Naive thymus-derived CD4-positive, alpha-beta T cell (primary cell): Measurements from ENCODE around the gene GNAO1. TPM values are rescaled to one million over a fixed set of nuclear protein-coding genes. Genes with fewer than 3 reads are reported as not detected.

Experiments
- ATAC-seq: fragments of 150-1000 bp; cut with Tn5 transposase; 2 replicates; pipeline ENCODE4 v1.10.0; 2021; ENCODE audit warnings: mild to moderate bottlenecking, moderate library complexity
- CTCF ChIA-PET: fragments of 350-600 bp; sonication (Branson Sonifier 250); formaldehyde crosslinking; loops from one replicate; lab custom pipeline; 2021; ENCODE audit warnings: antibody characterized with exemption; lab: Charles Lee
- POLR2A ChIA-PET: fragments of 350-600 bp; sonication (Branson Sonifier 250); formaldehyde crosslinking; loops from one replicate; lab custom pipeline; 2021; ENCODE audit warnings: antibody characterized with exemption, inconsistent platforms; lab: Charles Lee
- DNase-seq, 9 donors: peaks; one replicate each; pipeline versions ENCODE4 v3.0.0 to v3.0.0-alpha.2; 2020 to 2022; ENCODE audit warnings: mixed read lengths in 1 of 9
- H3K27ac ChIP-seq: one replicate; pipeline ENCODE4 v1.7.0; 2013; ENCODE audit warnings: mild to moderate bottlenecking, low read depth, low read length, moderate library complexity
- H3K27me3 ChIP-seq, 2 donors: one replicate each; pipeline ENCODE4 v1.7.0; 2013; ENCODE audit warnings: low read length in 2 of 2, mild to moderate bottlenecking in 2 of 2, moderate library complexity in 2 of 2; ENCODE audit not compliant: control insufficient read depth in 2 of 2, insufficient read depth in 2 of 2
- H3K36me3 ChIP-seq, 3 experiments: 1 replicate in 2 of 3; 2 replicates in 1 of 3; pipeline ENCODE4 v1.7.0; 2013; ENCODE audit warnings: low read length in 3 of 3, mild to moderate bottlenecking in 3 of 3, moderate library complexity in 1 of 3; ENCODE audit not compliant: insufficient read depth in 3 of 3, control insufficient read depth in 2 of 3
- H3K4me1 ChIP-seq, 2 donors: one replicate each; pipeline ENCODE4 v1.7.0; 2013; ENCODE audit warnings: low read length in 2 of 2, mild to moderate bottlenecking in 2 of 2, moderate library complexity in 1 of 2; ENCODE audit not compliant: control insufficient read depth in 2 of 2, insufficient read depth in 2 of 2
- H3K4me3 ChIP-seq: 2 replicates; pipeline ENCODE4 v1.7.0; 2013; ENCODE audit warnings: mild to moderate bottlenecking, low read length
- H3K9me3 ChIP-seq, 3 experiments: 1 replicate in 2 of 3; 2 replicates in 1 of 3; pipeline ENCODE4 v1.7.0; 2013; ENCODE audit warnings: low read length in 3 of 3; ENCODE audit not compliant: control insufficient read depth in 2 of 3
- H3K27ac Mint-ChIP-seq, 9 donors: one replicate each; pipeline ENCODE4 v1.8.0; 2020 to 2022; ENCODE audit warnings: mixed read lengths in 9 of 9, mild to moderate bottlenecking in 8 of 9, moderate library complexity in 5 of 9, inconsistent platforms in 2 of 9
- H3K27me3 Mint-ChIP-seq, 5 donors: one replicate each; pipeline ENCODE4 v1.8.0; 2021 to 2022; ENCODE audit warnings: mixed read lengths in 5 of 5, mild to moderate bottlenecking in 1 of 5
- H3K36me3 Mint-ChIP-seq, 5 donors: one replicate each; pipeline ENCODE4 v1.8.0; 2020 to 2022; ENCODE audit warnings: mixed read lengths in 5 of 5, mild to moderate bottlenecking in 3 of 5, inconsistent platforms in 1 of 5
- H3K4me1 Mint-ChIP-seq, 7 donors: one replicate each; pipeline ENCODE4 v1.8.0; 2020 to 2022; ENCODE audit warnings: mixed read lengths in 7 of 7, mild to moderate bottlenecking in 3 of 7, inconsistent platforms in 1 of 7
- H3K4me3 Mint-ChIP-seq, 10 donors: one replicate each; pipeline ENCODE4 v1.8.0; 2020 to 2022; ENCODE audit warnings: mild to moderate bottlenecking in 10 of 10, mixed read lengths in 10 of 10, moderate library complexity in 6 of 10, inconsistent platforms in 2 of 10
- H3K9me3 Mint-ChIP-seq, 11 donors: one replicate each; pipeline ENCODE4 v1.8.0; 2020 to 2022; ENCODE audit warnings: mixed read lengths in 11 of 11, mild to moderate bottlenecking in 4 of 11, inconsistent platforms in 1 of 11, moderate library complexity in 1 of 11
- intact Hi-C, 2 donors: fragments of 100-400 bp; cut with micrococcal nuclease; formaldehyde crosslinking; loops; one replicate each; pipeline ENCODE4 v1.15.1; 2023
- polyA plus RNA-seq, 2 donors: library from polyadenylated mRNA; unstranded; fragments of 300-500 nt; fragmentation: Illumina TruSeq; gene quantifications; one replicate each; pipeline ENCODE4 v1.2.3, GENCODE V29; 2021
- total RNA-seq, 6 experiments: library from RNA in 5 of 6; stranded (reverse) in 5 of 6; gene quantifications; 1 replicate in 5 of 6; 2 replicates in 1 of 6; pipeline ENCODE4 v1.2.3 and lab custom pipeline; 2021 to 2026

The GNAO1 gene
- total and polyA plus RNA-seq, 7 experiments from 2014 or later = 0.43 to 5.4 (median 0.80) TPM; not detected in 2

- no peak overlapping the region for H3K4me3 Mint-ChIP-seq
- H3K27me3 ChIP-seq = no peaks in the 10 kb centered on the region
- ChIA-PET POLR2A (no interaction called here), CTCF (no interaction called here)
- intact Hi-C loops = loop anchor here in 1 of 2 donors (10.0 kb wide), 1 partner anchor 50 kb away; no protein-coding TSS in a partner anchor
- ATAC-seq = no peak
- no peak overlapping the region for H3K27ac Mint-ChIP-seq
- no peak for DNase-seq
- H3K36me3 Mint-ChIP-seq = peaks cover 0 to 6% (median 0%) of the 10 kb centered on the region in 5 donors
- no peaks in the 10 kb centered on the region for H3K36me3 ChIP-seq
- H3K27me3 Mint-ChIP-seq = peaks cover 14 to 47% (median 18%) of the 10 kb centered on the region in 5 donors
- H3K9me3 Mint-ChIP-seq = peaks cover 0 to 14% (median 0%) of the 10 kb centered on the region in 11 donors
- no peaks in the 10 kb centered on the region for H3K9me3 ChIP-seq
- peaks cover 0 to 26% of the 10 kb centered on the region in 2 donors for H3K4me1 ChIP-seq
- no peak overlapping the region for H3K4me3 ChIP-seq
- H3K27ac ChIP-seq = no peak overlapping the region
- peaks cover 7 to 25% (median 13%) of the 10 kb centered on the region in 7 donors for H3K4me1 Mint-ChIP-seq
Measured at GRCh38 chr16:56275076-56275475, 83.8 kb downstream of the GNAO1 start.

GRCh38 chr16:56275801-56276200 is 84.5 kb downstream of the GNAO1 start:
- intact Hi-C loops = loop anchor here in 1 of 2 donors (10.0 kb wide), 1 partner anchor 51 kb away; no protein-coding TSS in a partner anchor
- H3K9me3 ChIP-seq = no peaks in the 10 kb centered on the region
- CTCF ChIA-PET = no interaction called here
- H3K36me3 ChIP-seq = no peaks in the 10 kb centered on the region
- ATAC-seq (no peak), DNase-seq (no peak)
- H3K4me3 Mint-ChIP-seq = no peak overlapping the region
- peaks cover 14 to 42% (median 18%) of the 10 kb centered on the region in 5 donors for H3K27me3 Mint-ChIP-seq
- H3K4me1 Mint-ChIP-seq = peaks cover 7 to 31% (median 13%) of the 10 kb centered on the region in 7 donors
- no peak overlapping the region for H3K4me3 ChIP-seq
- peaks cover 0 to 14% (median 0%) of the 10 kb centered on the region in 11 donors for H3K9me3 Mint-ChIP-seq
- no peak overlapping the region for H3K27ac Mint-ChIP-seq
- POLR2A ChIA-PET = no interaction called here
- no peaks in the 10 kb centered on the region for H3K27me3 ChIP-seq
- peaks cover 0 to 29% of the 10 kb centered on the region in 2 donors for H3K4me1 ChIP-seq
- peaks cover 0 to 6% (median 0%) of the 10 kb centered on the region in 5 donors for H3K36me3 Mint-ChIP-seq
- no peak overlapping the region for H3K27ac ChIP-seq

DNA sequence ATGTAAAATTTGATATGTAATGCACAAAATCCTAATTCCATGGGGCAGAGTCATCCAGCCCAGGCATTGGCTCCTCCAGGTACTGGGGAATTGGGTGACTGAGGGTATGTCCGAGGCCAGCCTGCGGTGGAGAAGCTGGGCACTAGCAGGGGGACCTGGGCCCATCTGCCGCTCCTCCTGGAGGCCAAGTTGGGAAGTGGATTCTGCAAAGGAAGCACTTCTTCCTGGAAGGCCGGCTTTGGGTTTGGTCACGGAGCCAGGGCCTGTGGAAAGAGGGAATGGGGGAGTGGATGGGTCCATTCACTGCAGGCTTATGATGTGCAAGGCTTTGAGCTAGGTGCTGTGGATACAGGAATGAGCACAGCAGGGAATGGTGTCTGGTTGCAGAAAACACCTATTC is 85.8 kb downstream of the GNAO1 start:
- Histone ChIP-seq H3K9me3 (no peaks in the 10 kb centered on the region), H3K4me3 (no peak overlapping the region), H3K27ac (no peak overlapping the region), H3K27me3 (no peaks in the 10 kb centered on the region), H3K36me3 (no peaks in the 10 kb centered on the region), H3K4me1 (peaks cover 0 to 29% of the 10 kb centered on the region in 2 donors)
- ChIA-PET POLR2A (no interaction called here), CTCF (interaction anchor here (0.6 kb wide), 1 partner anchor 56 kb away, joined by 3 read pairs; no protein-coding TSS in a partner anchor)
- intact Hi-C loops = loop anchor here in 1 of 2 donors (10.0 kb wide), 1 partner anchor 52 kb away; no protein-coding TSS in a partner anchor
- DNase-seq (no peak), ATAC-seq (no peak)
- Mint-ChIP-seq H3K36me3 (peaks cover 0 to 6% (median 0%) of the 10 kb centered on the region in 5 donors), H3K9me3 (peaks cover 0 to 14% (median 0%) of the 10 kb centered on the region in 11 donors), H3K4me1 (peaks cover 7 to 38% (median 13%) of the 10 kb centered on the region in 7 donors), H3K4me3 (no peak overlapping the region), H3K27ac (peak overlapping the region in 1 of 9 donors; percentile 67), H3K27me3 (peaks cover 14 to 38% (median 18%) of the 10 kb centered on the region in 5 donors)

DNA sequence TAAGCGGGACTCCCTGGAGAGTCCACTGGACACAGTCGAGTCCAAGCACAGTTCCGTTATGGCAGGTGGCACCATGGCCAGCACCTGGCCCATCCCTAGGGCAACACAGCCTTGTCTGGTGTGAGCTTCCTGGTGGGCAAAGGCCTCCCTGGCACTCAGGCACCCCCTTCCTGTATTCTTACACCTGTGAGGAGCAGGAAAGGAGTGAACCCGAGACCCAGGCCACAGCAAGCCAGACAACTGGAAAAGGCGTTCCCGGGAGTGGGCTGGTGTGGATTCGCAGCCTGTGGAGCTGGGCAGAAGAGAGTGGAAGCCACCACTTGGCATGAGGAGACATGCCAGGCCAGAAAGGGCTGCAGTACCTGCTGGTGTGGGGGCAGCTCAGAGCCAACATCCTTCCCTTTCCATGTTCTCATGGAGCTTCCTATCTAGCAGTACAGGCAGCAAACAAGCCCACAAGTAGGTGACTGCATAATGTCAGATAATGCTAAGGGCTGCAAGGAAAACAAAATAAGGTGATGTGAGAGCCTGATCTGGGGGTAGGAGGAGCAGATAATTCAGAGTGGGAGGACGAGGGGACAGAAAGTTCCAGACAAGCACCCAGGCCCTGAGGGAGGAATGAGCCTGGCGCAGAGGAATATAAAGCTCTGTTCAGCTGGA is 87.0 kb downstream of the GNAO1 start:
- Mint-ChIP-seq H3K4me3 (peak overlapping the region in 1 of 10 donors; percentile 74), H3K27ac (peak overlapping the region in 1 of 9 donors; percentile 82), H3K27me3 (peaks cover 14 to 31% (median 18%) of the 10 kb centered on the region in 5 donors), H3K36me3 (peaks cover 0 to 6% (median 0%) of the 10 kb centered on the region in 5 donors), H3K4me1 (peaks cover 7 to 38% (median 13%) of the 10 kb centered on the region in 7 donors), H3K9me3 (peaks cover 0 to 14% (median 0%) of the 10 kb centered on the region in 11 donors)
- Histone ChIP-seq H3K27ac (no peak overlapping the region), H3K36me3 (no peaks in the 10 kb centered on the region), H3K27me3 (no peaks in the 10 kb centered on the region), H3K4me3 (peak overlapping the region; percentile 40), H3K9me3 (no peaks in the 10 kb centered on the region), H3K4me1 (peaks cover 0 to 29% of the 10 kb centered on the region in 2 donors)
- intact Hi-C loops = loop anchor here in 1 of 2 donors (10.0 kb wide), 1 partner anchor 54 kb away; no protein-coding TSS in a partner anchor
- POLR2A ChIA-PET = no interaction called here
- no peak for DNase-seq
- CTCF ChIA-PET = no interaction called here
- no peak for ATAC-seq

GRCh38 chr16:56279132-56279531 is 87.8 kb downstream of the GNAO1 start:
- intact Hi-C loops = loop anchor here in 1 of 2 donors (10.0 kb wide), 1 partner anchor 54 kb away; no protein-coding TSS in a partner anchor
- CTCF ChIA-PET = no interaction called here
- H3K27me3 ChIP-seq = no peaks in the 10 kb centered on the region
- peaks cover 0 to 29% of the 10 kb centered on the region in 2 donors for H3K4me1 ChIP-seq
- peaks cover 0 to 3% (median 0%) of the 10 kb centered on the region in 5 donors for H3K36me3 Mint-ChIP-seq
- no peak overlapping the region for H3K27ac ChIP-seq
- H3K9me3 Mint-ChIP-seq = peaks cover 0 to 11% (median 0%) of the 10 kb centered on the region in 11 donors
- peak overlapping the region in 2 of 10 donors; percentile 59 to 74 for H3K4me3 Mint-ChIP-seq
- H3K4me1 Mint-ChIP-seq = peaks cover 7 to 38% (median 13%) of the 10 kb centered on the region in 7 donors
- POLR2A ChIA-PET = no interaction called here
- no peaks in the 10 kb centered on the region for H3K9me3 ChIP-seq
- peak; percentile 79 for ATAC-seq
- H3K36me3 ChIP-seq = no peaks in the 10 kb centered on the region
- peak in 2 of 9 donors; percentile 16 to 44 for DNase-seq
- H3K4me3 ChIP-seq = peak overlapping the region; percentile 40
- H3K27ac Mint-ChIP-seq = peak overlapping the region in 4 of 9 donors; percentile 22 to 82 (median 56)
- peaks cover 11 to 24% (median 12%) of the 10 kb centered on the region in 5 donors for H3K27me3 Mint-ChIP-seq

- POLR2A ChIA-PET = no interaction called here
- H3K9me3 ChIP-seq = no peaks in the 10 kb centered on the region
- H3K27me3 Mint-ChIP-seq = peaks cover 3 to 16% (median 4%) of the 10 kb centered on the region in 5 donors
Measured at GRCh38 chr16:56279914-56280313, 88.6 kb downstream of the GNAO1 start.

More at GRCh38 chr16:56279914-56280313, 88.6 kb downstream of the GNAO1 start:
- no peaks in the 10 kb centered on the region for H3K36me3 ChIP-seq
- H3K27ac ChIP-seq = no peak overlapping the region
- intact Hi-C loops = loop anchor here in 1 of 2 donors (5.0 to 10.0 kb wide), 2 partner anchors 55 to 78 kb away; no protein-coding TSS in a partner anchor
- no peaks in the 10 kb centered on the region for H3K27me3 ChIP-seq
- H3K4me1 ChIP-seq = peaks cover 0 to 29% of the 10 kb centered on the region in 2 donors
- Mint-ChIP-seq H3K27ac (peak overlapping the region in 2 of 9 donors; percentile 75 to 82), H3K9me3 (peaks cover 0 to 3% (median 0%) of the 10 kb centered on the region in 11 donors), H3K36me3 (no peaks in the 10 kb centered on the region), H3K4me1 (peaks cover 7 to 38% (median 13%) of the 10 kb centered on the region in 7 donors), H3K4me3 (peak overlapping the region in 1 of 10 donors; percentile 74)
- CTCF ChIA-PET = no interaction called here
- DNase-seq (no peak), ATAC-seq (no peak)
- H3K4me3 ChIP-seq = no peak overlapping the region
